AG09309 (cell line): ENCODE data around the gene LRRC41.

ENCODE experiments used
- DNase-seq: peaks from one replicate; pipeline ENCODE4 v3.0.0-alpha.2; 2010; ENCODE audit warnings: low read depth
- H3K4me3 ChIP-seq: 2 replicates; pipeline ENCODE4 v1.5.1; 2011; ENCODE audit warnings: mild to moderate bottlenecking, low read depth, low read length, moderate library complexity; ENCODE audit not compliant: control insufficient read depth
- TF ChIP-seq, protein P1 (sequence below): IDR thresholded peaks from 2 replicates; pipeline ENCODE4 v1.5.1; 2011; ENCODE audit warnings: mild to moderate bottlenecking, low read depth, low read length, inconsistent platforms; ENCODE audit not compliant: insufficient read depth, control insufficient read depth; ENCODE audit errors: missing control alignments

The LRRC41 gene, protein sequence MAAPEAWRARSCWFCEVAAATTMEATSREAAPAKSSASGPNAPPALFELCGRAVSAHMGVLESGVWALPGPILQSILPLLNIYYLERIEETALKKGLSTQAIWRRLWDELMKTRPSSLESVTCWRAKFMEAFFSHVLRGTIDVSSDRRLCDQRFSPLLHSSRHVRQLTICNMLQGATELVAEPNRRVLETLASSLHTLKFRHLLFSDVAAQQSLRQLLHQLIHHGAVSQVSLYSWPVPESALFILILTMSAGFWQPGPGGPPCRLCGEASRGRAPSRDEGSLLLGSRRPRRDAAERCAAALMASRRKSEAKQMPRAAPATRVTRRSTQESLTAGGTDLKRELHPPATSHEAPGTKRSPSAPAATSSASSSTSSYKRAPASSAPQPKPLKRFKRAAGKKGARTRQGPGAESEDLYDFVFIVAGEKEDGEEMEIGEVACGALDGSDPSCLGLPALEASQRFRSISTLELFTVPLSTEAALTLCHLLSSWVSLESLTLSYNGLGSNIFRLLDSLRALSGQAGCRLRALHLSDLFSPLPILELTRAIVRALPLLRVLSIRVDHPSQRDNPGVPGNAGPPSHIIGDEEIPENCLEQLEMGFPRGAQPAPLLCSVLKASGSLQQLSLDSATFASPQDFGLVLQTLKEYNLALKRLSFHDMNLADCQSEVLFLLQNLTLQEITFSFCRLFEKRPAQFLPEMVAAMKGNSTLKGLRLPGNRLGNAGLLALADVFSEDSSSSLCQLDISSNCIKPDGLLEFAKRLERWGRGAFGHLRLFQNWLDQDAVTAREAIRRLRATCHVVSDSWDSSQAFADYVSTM

DNA sequence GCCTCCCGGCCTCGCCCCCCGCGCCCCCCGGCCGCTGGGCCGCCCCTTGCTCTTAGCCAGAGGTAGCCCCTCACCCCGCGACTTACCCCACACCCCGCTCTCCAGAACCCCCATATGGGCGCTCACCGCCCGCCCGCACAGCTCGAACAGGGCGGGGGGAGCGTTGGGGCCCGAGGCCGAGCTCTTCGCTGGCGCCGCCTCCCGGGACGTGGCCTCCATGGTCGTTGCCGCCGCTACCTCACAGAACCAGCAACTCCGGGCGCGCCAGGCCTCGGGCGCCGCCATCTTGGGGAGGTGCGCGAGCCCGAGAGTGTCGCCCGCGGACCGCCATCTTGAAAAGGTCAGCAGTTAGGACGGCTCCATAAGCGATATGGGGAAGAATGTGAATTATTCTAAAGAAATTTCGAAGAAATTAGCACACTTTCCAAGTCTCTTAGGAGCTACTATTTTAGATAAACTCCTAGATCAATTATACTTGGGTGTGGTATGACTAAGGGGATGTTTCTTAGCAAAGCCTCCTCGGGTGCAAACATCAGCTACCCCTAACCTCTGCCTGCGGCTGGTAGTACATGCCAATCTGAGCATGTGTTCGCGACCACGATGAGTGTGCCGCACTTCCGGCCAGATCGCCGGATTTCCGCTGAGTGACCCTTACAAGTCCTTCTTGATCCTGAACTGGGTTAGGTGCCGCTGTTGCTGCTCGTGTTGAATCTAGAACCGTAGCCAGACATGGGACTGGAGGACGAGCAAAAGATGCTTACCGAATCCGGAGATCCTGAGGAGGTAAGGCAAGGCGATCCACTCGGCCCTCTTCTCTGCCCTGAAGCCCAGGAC is at the start of gene LRRC41, which contains the start of gene UQCRH:
LRRC41 (minus strand) TSS at position 579 of the 834 bp plus-strand sequence; CDS start at position 285, 294 bp downstream.
UQCRH (plus strand) TSS at position 661 of the 834 bp plus-strand sequence; CDS start at position 730, 69 bp downstream.
- TF ChIP-seq, protein P1, sequence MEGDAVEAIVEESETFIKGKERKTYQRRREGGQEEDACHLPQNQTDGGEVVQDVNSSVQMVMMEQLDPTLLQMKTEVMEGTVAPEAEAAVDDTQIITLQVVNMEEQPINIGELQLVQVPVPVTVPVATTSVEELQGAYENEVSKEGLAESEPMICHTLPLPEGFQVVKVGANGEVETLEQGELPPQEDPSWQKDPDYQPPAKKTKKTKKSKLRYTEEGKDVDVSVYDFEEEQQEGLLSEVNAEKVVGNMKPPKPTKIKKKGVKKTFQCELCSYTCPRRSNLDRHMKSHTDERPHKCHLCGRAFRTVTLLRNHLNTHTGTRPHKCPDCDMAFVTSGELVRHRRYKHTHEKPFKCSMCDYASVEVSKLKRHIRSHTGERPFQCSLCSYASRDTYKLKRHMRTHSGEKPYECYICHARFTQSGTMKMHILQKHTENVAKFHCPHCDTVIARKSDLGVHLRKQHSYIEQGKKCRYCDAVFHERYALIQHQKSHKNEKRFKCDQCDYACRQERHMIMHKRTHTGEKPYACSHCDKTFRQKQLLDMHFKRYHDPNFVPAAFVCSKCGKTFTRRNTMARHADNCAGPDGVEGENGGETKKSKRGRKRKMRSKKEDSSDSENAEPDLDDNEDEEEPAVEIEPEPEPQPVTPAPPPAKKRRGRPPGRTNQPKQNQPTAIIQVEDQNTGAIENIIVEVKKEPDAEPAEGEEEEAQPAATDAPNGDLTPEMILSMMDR, result no peak
- DNase-seq, result peak; percentile 93
- peak within 1 kb of the TSS; percentile 89 for H3K4me3 ChIP-seq

DNA sequence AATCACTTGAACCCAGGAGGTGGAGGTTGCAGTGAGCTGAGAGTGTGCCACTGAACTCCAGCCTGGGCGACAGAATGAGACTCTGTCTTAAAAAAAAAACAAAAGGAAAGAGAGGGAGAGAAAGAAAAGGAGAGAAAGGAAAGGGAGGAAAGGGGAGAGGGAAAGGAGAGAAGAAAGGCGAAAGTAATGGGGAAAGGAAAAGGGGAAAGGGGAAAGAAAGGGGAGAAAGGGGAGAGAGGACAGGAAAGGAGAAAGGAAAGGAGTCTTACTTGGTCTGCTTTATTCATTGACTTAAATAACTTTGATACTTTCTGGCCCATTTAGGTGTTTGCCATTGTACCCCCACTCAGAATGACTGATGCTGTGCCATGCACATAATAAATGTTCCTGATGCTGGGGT is 48.9 kb upstream of the LRRC41 start:
- H3K4me3 ChIP-seq, result no peak overlapping the region
- TF ChIP-seq, protein P1, result no peak
- no peak for DNase-seq

DNA sequence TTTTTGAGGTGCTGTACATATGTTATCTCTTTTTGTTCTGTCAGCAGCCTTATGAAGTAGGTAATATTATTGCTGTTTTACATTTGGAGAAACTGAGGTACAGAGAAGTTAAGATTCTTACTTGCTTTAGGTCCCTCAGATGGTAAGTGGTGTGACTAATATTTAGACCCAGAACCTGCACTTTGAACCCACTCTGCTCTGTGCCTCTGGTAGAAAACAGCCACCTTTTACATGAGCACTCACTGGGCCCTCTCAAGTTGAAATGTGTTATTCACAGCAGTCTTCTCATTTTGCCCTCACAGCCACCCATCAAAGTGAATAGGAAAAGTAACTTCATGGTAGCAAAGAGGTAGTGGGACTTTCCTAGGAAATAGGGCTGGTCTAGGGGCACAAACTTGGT is 41.9 kb upstream of the LRRC41 start:
- TF ChIP-seq, protein P1, result no peak
- DNase-seq, result no peak
- no peak overlapping the region for H3K4me3 ChIP-seq

DNA sequence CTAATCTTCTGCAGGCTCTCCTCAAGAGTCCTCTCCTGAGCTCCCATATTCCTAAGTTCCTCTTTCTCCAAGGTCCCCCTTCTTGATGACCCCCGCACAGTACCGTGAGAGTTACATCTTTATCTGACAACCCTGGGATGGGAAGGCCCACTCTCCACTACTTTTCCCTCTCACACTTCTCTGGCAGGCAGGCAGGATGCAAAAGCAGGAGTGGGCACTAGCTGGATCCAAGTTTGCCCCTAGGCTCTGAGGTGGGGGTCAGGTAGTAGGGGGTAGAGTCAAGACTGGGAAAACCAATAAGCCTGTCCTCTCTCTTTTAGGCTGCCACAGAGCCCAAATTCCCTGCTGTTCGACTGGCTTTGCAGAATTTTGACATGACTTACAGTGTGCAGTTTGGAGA is 41.1 kb upstream of the LRRC41 start:
- H3K4me3 ChIP-seq, result no peak overlapping the region
- TF ChIP-seq, protein P1, result no peak
- DNase-seq, result no peak

DNA sequence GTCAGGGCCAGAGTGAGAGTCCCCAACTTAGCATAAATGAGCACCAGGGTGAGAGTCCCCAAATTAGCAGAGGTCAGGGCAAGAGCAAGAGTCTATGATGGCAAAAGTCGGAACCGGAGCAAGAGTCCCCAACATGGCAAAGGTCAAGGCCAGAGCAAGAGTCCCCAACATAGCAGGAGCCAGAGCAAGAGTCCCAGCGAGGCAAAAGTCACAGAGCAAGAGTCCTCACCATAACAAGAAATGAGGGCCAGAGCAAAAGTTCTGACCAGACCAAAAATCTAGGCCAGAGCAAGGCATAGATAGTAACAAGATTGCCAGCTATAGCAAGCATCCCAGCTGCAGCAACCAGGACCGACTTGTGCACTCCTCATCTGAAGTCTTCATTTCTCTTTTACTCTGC is 40.3 kb upstream of the LRRC41 start:
- DNase-seq, result no peak

More for the DNA sequence above, 40.3 kb upstream of the LRRC41 start:
- no peak overlapping the region for H3K4me3 ChIP-seq
- TF ChIP-seq, protein P1, result no peak
